HG03045 (cell line): Measurements from ENCODE around the gene TEX22.

Experiments used
- ATAC-seq: cut with Tn5 transposase; IDR thresholded peaks from one replicate; pipeline ENCODE4 v1.9.1; 2021; ENCODE audit warnings: mild to moderate bottlenecking, moderate library complexity; ENCODE audit not compliant: unreplicated experiment

The TEX22 gene

DNA sequence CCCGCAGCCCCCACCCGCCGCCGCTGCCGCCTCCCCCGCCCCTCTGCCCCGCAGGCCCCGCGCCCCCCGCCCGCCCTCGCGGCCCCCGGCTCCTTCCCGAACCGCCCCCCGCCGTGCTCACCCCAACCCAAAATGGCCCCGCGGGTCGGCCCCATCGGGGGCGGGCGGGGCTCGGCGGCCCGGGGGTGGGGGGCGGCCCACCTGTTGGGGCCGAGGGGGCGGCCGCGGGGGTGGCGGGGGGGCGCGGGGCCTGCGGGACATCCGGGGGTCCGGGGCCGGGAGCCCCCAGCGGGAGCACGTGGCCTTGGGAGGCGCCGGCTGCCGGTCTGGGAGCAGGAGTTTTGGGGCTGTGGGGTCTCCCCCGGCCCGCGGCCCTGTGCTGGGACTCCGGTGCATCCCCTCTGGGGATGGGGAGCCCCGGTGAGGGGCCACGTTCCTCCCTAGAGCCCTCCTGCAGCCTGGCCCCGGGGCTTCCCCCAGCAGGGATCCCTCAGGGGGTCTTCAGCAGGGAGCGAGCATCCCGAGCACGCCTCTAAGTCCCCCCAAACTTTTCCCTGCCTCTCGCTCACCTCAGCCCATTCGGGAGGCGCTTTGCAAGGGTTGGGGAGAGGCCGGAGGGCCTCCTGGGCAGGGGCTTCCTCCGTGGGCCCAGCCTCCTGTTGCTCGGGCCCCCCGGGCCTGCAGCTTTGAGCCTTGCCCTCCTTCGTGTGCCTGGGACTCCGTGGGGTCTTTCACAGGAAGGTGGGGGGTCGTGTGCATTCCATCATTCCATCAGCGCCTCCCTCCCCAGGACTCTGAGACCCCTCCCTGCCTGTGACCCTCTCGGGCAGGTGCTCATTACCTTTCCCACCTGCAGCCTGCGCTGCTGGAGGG, 22.0 kb downstream of the TEX22 start:
- ATAC-seq = no peak

DNA sequence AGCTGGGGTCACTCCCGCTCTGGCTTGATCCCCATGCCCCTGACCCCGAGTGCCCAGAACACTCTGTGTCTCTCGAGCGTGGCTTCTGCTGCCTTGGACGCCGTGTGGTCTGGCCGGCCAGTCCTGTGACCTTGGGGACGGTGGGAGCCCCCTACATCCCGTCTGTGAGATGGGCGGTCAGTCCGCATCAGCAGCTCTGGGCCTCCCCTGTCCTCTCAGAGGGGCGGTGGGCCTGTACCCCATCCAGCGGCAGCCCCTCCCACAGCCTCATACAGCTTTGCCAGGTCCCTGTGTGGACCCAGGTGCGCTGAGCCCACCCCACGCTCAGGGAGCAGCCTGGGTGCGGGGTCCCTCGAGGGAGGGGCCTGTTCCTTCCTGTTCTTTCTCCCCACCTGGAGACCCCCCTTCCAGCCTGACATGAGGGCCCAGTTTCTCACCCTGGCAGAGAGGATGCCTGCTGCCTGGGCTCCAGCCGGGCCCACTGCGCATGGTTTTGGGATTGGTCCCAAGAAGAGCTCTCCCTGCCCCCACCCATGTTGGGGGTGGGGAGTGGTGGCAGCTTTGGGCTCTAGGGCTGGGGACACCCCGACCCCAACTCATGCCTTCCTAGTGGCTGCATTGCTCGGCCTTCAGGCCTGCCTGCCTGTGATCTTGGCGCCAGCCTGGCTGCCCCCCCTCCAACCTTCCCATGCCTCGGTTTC, 22.8 kb downstream of the TEX22 start:
- ATAC-seq = no peak

DNA sequence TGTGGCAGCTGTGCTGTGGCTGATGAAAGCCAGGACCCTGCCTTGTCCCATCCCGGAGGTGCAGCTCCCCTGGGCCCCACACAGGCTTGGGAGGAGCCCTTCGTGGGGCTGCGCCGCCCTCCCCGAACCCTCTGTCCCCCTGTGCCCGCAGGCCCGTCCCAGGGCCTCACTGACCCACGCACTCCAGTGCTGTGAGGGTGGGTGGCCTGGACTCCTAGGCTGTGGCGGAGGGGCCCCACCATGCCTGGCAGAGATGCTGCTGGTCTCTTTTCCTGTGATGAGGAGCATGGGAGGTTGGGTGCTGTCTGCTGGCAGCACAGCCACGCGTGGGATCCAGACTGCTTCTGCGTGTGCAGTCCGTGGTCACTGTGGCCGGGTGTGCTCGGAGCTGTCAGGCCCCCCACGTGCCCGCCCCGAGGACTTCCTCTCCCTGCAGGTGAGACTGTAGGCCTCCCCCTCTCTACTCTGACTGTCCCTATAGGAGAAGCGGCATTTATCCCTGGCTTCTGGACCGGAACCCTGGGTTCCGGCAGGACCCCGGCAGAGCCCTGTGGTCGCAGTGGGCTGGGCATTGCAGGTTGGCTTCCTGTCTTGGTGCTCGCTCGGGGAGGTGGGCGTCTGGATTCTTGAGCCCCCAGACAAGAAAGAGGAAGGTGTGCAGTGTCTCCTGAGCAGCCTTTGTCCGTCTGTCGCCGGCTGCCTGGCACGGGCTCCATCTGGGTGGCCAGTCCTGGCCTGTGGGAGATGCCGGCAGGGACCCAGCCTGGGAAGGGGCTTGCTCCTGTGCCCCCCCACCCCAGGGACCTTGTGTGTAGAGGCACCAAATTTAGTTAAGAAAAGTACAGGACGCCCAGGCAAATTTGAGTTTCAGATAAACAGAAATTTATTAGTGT, 23.6 kb downstream of the TEX22 start:
- no peak for ATAC-seq

DNA sequence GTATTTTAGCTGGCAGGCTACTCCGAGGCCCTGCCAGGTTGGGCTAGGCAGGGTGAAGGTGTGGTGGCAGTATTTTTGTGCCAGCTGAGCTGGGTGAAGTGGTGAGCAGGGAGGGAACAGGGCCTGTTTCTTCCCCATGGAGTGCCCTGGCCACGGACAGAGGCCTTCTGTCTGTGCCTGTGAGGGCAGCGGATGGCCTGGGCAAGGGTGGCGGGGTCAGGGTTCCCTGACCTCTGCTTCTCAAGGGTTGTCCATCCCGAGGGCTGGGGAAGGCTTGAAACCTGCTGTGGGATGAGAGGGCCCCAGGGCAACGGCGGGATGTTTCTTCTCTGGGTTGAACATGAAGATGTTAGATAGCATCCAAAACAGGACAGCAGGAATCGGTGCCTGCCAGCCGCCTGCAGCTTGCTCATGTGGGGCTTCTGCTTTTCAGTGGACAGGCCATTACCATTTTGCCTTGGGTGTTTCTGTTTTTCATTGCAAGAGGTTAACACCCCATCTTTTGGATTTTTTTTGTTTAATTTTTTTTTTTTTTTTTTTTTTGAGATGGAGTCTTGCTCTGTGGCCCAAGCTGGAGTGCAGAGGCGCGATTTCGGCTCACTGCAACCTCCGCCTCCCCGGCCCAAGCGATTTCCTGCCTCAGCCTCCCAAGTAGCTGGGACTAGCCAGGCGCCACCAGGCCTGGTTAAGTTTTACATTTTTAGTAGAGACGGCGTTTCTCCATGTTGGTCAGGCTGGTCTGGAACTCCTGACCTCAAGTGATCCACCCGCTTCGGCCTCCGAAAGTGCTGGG, 24.6 kb downstream of the TEX22 start:
- ATAC-seq = no peak

DNA sequence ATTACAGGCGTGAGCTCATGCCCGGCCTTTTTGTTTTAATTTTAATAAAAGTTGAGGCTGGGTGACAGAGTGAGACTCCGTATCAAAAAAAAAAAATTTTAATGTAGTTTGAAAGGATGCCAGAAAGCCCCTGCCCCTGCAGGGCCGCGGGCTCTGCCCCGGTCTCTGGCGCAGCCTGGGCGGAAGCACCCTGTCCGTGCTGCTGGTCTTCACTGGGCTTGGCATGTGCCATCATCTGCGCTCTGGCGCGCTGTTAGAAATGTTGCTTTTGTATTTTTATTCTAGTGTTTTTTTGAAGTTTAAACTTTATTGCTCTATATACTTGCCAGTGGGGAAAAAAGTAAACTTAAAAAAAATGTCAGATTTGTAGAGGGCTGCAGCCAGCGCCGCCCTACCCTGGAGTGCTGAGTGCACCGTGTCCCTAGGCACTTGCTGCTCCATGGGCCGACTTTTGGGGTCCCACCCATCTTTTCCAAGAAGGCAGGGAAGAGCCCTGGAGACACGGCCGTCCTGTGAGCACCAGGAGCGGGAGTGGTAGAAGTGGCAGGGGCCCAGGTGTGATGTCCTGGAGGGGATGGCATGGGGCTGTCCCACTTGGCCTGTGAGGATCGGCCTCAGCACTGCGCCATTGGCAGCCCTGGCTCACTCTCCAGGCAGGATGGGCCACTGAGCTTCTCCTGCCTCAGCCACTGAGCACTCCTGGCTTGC, 25.3 kb downstream of the TEX22 start:
- no peak for ATAC-seq

DNA sequence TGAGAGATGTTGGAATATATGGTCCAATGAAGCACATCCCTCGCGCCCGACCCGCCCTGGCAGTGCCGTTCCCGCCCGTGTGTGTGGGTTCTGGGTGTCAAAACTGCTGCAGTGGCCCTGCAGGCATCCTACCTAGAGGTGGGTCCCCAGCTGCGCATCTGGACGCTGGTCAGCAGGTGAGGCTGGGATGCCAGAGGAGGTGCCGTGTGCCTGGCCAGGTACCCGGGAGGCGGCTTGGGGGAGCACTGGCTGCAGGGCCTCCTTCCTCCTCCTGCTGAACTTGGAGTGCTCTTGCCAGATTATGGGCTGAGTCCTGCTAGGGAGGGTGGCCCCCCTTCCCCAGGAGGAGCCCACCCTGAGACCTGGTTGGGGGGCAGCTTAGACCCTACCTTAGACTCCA, 26.5 kb downstream of the TEX22 start:
- no peak for ATAC-seq

DNA sequence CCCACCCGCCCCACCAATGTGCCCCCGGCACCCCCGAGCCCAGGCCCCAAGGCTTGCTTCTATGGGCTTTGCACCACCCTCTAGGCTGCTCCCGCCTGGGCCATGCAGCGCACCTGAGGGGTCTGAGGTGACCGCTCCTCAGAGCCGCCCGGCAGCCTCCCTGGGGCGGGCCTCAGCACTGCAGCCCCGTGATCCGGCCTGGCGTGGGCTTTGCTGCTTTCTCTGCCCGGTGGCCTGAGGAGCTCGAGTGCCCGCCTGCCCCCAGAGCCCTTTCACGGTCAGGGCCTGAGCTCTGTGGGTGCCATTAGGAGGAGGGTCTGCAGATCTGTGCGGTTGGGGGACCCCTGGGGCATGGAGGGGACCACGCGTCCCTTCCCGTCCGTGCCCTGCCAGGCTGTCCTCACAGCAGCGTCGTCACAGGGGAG, 27.5 kb downstream of the TEX22 start:
- no peak for ATAC-seq

DNA sequence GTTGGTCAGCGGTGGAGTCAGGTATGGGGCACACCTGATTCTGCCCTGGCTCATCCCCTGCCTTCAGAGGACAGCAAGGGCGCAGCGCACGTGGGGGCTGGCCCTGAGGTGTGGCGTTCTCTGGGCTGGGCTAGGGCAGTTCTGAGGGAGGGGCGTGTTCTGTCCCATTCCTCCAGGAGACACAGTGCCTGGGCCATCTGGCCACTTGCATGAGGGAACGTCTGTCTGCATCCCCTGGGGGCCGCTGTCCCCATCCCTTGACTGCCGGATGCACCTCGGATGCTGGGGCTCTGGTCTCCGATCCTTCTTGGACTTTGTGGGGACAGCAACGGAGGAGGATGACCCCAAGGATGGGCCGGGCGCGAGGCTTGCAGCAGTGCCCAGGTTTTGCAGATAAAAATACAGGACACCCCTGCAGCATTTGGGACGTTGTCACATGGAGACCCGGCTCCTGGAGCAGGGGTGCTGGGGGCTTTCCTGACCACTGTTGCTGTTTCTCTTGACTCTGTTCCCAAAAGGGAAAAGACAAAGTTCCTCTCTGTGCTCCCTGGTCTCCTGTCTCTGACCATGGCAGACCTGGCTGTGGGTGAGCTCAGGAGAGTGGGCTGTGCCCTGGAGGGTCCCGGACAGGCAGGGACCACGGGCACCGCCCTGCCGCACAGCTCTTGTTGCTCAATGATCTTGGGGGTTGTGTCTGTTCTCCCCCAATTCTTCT, 28.2 kb downstream of the TEX22 start:
- ATAC-seq = no peak

DNA sequence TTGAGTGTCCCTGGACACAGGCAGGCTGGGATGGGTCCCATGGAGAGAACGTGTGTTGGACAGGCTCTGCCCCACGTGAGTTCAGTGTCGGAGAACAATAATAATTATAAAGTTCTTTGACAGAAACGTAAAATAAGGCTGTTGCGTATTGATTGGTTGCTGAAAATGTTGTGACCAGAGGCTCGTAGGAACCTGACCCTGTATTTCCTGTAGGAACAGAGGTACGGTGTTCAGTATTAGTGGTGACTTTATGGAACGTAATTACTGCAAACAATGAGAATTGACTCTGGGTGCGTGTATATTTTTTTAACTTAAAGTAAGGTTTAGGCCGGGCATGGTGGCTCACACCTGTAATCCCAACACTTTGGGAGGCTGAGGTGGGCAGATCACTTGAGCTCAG, 29.1 kb downstream of the TEX22 start:
- no peak for ATAC-seq

DNA sequence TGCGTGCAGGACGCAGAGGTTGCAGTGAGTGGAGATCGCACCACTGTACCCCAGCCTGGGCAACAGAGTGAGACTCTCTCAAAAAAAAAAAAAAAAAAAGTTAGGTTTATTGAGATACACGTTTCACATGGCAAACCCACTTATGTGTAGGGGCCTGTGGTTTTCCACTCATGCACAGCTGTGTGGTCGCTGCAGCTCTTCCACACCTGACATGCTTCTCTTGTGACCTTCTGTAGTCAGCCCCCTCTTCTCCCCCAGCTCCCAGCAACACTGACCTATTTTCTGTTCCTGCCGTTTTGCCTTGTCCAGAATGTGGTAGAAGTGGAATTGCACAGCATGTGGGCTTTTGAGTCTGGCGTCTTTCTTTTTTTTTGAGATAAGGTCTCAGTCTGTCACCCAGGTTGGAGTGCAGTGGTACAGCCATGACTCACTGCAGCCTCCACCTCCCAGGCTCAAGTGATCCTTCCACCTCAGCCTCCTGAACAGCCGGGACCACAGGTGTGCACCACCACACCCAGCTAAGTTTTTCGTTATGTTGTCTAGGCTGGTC, 29.7 kb downstream of the TEX22 start:
- ATAC-seq = no peak

DNA sequence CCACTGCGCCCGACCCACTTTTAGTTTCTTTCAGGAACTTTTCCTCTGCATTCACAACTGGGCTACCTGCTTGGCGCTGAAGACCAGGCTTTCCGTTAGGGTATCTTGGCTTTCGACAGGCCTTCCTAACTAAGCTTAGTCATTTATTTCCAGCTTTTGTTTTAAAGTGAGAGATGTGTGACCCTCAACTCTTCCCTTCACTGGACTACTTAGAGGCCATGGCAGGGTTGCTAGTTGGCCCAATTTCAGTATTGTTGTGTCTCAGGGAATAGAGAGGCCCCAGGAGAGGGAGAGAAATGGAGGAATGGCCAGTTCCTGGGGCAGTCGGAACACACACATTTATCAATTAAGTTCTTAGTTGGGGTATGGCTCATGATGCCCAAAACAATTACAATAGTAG, 31.7 kb downstream of the TEX22 start:
- no peak for ATAC-seq

DNA sequence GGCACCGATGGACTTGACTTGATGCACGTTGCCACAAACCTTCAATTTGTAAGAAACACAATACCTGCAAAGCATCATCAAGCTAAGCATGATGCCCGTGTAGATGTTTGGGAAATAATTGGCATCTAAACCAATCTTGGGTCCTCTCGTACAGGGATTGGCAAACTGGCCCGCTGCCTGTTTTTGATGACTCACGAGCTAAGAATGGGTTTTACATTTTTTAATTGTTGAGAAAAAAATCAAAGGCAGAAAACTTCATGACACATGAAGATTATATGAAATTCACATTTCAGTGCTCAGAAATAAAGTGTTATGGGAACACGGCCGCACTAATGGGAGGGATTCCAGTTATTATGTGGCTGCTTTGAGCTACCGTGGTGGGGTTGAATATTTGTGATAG, 32.2 kb downstream of the TEX22 start:
- no peak for ATAC-seq

DNA sequence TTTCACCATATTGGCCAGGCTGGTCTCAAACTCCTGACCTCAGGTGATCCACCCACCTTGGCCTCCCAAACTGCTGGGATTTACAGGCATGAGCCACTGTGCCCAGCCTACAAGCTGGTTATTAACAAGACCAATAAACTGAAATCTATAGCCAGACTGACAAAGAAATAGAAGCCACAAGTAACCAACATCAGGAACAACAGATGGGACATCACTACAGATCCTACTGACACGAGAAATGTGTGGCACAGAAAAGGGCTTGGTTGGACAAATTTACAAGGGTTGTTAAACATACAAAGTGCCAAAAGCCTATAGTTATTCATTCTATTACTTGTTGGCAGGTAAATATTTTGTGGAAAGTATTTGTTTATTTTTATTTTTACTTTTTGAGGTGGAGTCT, 32.9 kb downstream of the TEX22 start:
- no peak for ATAC-seq

DNA sequence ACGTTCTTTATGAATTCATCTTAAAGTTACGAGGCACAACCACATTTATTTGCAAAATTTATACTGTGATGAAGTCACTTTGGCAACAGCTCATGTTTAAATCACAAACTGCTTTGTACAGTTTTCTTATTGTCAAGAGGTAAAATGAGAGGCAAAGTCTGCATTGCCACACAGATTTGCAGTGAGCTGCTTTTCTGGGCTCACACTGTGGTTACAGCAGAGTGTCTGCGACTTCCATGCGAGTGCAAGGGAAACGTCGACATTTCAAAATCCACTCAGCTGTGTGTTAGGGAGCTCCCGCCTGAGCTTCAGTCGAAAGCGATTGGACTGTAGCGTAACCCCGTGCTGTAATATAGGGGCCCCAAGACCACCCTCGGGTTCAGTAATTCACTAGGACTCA, 34.3 kb downstream of the TEX22 start:
- ATAC-seq = no peak

DNA sequence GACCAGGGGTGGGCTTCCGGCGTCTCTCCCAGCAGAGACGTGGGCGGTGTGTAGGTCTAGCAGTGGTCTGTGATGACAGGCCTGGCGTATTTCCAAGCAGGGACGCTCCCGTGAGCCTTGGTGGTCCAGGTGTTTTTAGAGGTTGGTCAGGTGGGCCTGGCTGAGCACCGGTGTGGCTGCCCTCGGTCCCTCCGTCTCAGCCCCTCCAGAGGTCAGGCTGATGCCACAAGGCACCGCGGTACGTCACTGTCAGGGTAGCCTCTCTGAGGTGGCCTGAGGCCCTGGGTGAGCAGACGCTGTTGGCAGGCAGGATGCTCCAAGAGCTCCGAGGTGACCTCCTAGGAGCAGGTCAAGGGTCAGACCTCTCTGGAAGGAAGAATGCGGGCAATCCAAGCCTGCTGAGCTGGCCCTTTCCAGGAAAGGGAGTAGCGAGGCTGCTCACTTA, 34.8 kb downstream of the TEX22 start:
- ATAC-seq = no peak

DNA sequence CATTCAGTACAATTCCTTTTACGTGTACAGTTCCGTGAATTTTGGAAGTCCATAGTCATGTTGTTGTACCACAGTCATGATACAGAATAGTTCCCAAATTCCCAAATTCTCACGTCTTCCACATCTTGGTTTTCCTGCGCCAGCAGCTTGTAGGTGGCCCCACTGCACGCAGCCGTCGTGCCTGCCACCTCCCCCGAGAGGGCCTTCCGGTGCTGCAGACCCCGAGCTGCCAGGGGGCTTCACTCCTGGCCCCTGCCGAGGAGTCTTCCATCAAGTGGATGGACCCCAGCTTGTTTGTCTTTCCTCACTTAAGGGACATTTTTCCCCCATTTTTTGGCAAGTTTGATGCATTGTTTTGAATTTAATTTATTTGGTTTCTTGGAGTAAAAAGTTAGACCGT, 38.1 kb downstream of the TEX22 start:
- ATAC-seq = no peak

DNA sequence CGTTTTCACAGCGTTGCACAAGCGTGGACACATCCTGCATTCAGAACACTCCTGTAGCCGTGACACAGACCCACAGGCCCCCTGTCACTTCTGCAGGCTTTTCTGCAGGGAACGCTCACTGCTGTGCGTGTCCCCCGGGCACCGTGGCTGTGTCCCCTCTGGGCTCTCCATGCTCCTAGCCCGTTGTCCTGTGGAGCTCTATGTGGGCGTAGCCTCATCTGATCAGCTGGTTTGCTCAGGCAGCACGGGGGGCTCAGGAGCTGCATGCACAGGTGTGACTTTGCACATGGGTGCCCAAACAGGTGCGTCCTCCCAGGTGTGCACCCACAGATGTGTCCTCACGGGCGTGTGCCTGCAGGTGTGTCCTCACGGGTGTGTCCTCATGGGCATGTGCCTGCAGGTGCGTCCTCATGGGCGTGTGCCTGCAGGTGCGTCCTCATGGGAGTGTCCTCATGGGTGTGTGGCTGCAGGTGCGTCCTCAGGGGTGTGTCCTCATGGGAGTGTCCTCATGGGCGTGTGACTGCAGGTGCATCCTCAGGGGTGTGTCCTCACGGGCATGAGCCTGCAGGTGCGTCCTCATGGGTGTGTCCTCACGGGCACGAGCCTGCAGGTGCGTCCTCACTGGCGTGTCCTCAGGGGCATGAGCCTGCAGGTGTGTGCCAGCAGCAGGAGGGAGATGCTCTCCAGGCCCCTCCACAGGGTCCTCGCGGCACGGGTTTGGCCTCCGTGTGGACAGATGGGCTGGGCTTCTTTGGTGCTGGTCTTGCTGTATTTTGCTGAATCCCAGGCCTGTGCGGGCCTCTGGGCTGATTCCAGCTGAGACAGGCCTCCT, 38.8 kb downstream of the TEX22 start:
- no peak for ATAC-seq
